ENCODE data around the gene CALHM6.

Gene CALHM6

DNA sequence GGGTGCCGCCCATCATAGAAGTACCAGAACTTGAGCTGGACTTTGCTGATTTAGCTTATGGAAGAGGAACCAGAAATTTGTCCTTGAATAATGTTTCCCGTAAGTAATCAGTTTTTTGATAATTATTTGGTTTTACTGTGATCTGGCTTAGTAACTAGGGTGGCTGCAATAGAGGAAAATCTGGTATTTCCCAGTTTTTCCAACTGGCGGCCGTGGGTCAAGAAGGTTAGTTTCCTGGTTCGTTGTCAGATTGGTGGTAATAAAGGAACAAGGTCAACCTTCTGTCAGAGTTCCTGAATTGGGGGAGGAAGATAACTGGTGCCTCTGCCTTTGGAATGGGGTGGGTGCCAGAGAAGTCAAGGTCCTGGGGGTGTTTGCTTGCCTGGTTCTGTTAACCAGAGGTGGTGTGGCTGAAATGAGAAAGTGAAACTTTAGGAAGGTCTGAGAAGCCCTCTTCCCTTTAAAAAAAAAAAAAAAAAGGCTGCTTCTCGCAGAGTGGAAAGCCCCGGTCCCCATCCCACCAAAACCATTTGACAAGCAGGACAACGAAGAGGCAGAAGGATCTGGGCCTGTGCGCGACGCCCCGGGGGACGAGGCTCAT lies at the start of gene CALHM6:
TSS of gene CALHM6 (plus strand) at position 45 of the 601 bp plus-strand sequence. CDS start at position 600, 555 bp downstream.
- DNase-seq (ENCODE audit: low read depth in 2 of 3, low spot score in 1 of 3): no peak

GRCh38 chr6:116412270-116412669 lies 48.9 kb upstream of the CALHM6 start:
- no peak for DNase-seq (ENCODE audit: low read depth in 2 of 3, low spot score in 1 of 3)

DNA sequence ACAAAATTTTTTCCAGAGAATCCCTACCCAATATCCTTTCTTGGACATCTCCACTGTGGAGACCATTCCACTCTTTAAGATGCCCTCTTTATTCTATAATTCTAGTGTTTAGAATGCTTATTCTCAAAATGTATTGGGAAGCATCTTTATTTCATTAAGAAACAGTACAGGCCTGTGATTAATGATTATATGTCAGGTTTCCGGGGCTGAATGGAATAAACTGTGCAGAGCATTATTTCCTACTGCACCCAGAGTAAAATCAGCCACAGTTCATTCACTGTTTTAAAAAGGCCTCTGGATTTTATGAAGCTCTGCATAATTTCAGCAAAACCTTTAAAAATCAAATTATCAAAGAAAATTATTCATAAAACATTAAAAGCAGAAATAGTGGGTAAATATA lies 47.8 kb upstream of the CALHM6 start:
- DNase-seq (ENCODE audit: low read depth in 2 of 3, low spot score in 1 of 3): no peak

GRCh38 chr6:116417661-116418060 lies 43.5 kb upstream of the CALHM6 start:
- no peak for DNase-seq (ENCODE audit: low read depth in 2 of 3, low spot score in 1 of 3)

DNA sequence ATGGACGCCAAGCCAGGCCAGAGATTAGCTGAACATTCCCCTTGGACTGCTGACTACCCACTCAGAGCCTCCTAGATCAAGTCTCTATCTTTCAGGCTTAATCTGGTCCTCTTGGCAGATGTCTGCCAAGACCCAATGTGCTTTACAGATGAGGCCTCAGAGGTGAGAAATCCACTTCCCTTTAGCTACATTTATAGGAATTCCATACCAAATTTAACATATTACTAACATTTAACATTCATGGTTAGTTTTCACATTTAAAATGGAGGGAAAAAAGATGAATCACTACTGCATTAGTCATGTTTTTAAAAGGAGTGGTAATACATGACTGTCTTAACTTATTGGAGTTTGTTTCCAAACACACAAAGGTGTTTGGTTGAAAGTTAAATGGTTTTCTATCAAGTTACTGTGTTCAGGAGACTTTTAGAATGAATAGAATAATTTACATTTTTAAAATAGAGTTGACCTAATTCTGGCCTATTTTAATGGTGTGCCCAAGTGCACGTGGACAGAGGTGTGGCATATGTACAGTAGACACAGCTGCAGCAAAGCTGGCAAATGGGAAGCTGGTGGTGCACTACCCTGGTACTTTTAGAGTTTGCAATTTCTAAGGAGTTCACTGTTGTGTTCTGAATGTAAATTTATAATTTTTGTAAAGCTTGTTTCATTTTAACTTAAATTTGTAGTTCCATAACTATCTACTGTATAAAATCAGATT lies 41.9 kb upstream of the CALHM6 start:
- no peak for DNase-seq (ENCODE audit: low read depth in 2 of 3, low spot score in 1 of 3)

- no peak for DNase-seq (ENCODE audit: low read depth in 2 of 3, low spot score in 1 of 3)
These were observed 40.8 kb upstream of the CALHM6 start for GRCh38 chr6:116420341-116420740.

DNA sequence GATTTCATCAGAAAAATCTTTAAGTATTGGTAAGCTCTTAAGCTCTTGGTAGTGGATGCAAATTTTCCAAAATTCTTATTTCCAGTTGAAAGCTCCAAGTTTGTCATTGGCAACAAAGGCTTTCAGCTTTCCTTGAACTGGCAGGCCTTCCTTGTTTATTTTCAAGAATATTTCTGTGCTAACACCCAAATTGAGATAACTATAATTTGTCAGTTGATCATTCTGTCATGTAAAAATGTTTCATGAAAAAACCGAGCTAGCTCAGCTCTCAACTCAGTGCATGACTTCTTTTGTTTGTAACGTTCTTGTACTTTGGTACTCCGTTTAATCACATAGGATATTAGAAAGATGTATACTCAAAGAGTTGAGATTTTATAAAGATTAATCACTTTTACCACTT lies 38.9 kb upstream of the CALHM6 start:
- DNase-seq (ENCODE audit: low read depth in 2 of 3, low spot score in 1 of 3): no peak

DNA sequence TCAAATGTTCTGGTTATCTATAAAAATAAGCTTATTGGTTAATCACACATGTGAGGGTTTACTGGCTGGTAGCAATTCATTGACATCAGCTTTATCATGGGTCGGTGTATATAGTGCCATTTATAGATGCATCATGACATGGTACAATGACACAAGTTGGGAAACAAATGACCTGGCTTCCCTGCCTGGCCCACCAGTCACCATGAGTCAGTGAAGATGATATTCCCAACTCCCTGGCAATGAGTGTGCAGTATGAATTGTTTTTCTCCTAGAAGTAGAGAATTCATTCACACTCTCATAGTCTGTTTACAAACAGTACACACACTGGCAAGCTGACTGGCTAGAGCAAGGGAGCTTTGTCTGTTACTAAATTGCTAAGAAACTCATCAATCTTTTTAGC lies 37.2 kb upstream of the CALHM6 start:
- DNase-seq (ENCODE audit: low read depth in 2 of 3, low spot score in 1 of 3): no peak

DNA sequence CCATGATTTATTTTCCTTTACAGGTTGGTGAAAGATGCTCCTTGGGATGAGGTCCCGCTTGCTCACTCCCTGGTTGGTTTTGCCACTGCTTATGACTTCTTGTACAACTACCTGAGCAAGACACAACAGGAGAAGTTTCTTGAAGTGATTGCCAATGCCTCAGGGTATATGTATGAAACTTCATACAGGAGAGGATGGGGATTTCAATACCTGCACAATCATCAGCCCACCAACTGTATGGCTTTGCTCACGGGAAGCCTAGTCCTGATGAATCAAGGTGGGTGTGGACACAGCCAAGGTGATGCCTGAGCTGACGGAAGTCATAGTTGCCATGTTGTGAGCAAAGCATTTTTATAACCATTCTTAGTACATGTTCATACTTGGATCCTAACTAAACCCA lies 34.6 kb upstream of the CALHM6 start:
- DNase-seq (ENCODE audit: low read depth in 2 of 3, low spot score in 1 of 3): no peak

DNA sequence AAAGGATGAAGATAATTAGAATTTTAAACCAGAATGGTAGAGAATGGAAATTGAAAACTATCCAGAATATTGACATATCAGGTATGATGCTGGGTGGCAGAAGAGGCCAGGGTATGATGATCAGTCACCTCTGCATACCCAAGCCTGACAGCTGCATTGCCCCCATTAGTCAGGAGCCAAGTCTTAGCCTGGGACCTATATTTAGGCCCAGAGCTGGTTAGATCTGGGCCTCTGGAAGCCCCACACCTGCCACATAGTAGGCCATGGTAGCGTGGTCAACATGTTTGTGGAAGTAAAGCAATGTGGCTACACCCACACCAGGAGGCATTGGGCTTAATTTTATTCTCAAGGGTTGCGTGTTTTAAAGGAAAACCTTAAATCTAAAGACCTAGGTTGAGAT lies 32.1 kb upstream of the CALHM6 start:
- DNase-seq (ENCODE audit: low read depth in 2 of 3, low spot score in 1 of 3): no peak

- DNase-seq (ENCODE audit: low read depth in 2 of 3, low spot score in 1 of 3): no peak
These were observed 30.3 kb upstream of the CALHM6 start for GRCh38 chr6:116430860-116431259.

- DNase-seq (ENCODE audit: low read depth in 2 of 3, low spot score in 1 of 3): no peak
These were observed 29.1 kb upstream of the CALHM6 start for GRCh38 chr6:116431964-116432595.

DNA sequence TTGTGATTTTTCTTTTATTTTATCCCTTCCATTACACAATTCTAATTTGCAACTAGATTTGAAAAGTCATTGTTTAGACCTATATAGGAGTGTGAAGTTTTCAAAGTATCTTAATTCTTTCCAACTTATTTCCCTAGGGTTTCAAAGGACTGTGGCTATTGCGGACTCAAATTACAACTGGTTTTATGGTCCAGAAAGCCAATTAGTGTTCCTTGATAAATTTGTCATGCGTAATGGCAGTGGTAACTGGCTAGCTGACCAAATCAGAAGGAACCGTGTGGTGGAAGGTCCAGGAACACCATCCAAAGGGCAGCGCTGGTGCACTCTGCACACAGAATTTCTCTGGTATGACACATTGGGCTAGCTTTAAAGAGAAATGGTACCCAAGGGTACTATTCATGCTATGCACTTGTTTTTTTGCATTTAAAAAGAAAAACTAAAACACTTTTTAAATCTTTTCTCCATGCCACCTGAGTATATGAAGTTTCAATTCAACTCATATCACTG lies 27.9 kb upstream of the CALHM6 start:
- no peak for DNase-seq (ENCODE audit: low read depth in 2 of 3, low spot score in 1 of 3)

DNA sequence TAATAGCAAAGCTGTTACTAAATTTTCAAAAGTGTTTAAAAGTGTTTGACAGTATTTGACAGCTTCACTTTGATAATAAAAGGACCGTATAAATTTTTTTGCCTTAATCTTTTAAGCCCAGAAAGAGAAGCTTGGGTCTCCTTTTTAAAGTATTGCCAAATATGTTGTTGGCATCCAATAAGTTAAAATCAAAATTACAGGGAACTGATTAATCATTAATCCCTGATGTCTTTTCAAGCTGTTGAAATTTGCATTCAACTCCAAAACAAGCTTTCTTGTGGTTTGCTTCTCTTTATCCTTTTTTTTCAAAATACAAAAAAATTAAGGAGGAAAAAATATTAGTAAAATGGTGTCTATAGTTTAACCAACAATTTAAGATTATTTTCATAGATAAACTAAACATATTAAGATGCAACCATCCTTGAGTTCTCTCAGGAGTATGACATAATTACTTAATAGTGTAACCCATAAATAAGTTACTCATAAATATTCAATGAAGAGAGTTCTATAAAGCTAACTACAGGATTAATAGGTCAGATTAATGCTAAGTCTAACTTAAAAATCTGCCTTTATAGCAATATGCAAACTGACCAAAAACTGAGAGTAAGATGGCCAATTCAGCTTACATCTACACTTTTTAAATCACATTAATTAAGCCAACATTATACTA lies 27.0 kb upstream of the CALHM6 start:
- DNase-seq (ENCODE audit: low read depth in 2 of 3, low spot score in 1 of 3): no peak

GRCh38 chr6:116436586-116436985 lies 24.6 kb upstream of the CALHM6 start:
- DNase-seq (ENCODE audit: low read depth in 2 of 3, low spot score in 1 of 3): no peak

- no peak for DNase-seq (ENCODE audit: low read depth in 2 of 3, low spot score in 1 of 3)
These were observed 23.5 kb upstream of the CALHM6 start for GRCh38 chr6:116437656-116438055.

GRCh38 chr6:116438590-116439448 lies 22.4 kb upstream of the CALHM6 start:
- DNase-seq (ENCODE audit: low read depth in 2 of 3, low spot score in 1 of 3): no peak

DNA sequence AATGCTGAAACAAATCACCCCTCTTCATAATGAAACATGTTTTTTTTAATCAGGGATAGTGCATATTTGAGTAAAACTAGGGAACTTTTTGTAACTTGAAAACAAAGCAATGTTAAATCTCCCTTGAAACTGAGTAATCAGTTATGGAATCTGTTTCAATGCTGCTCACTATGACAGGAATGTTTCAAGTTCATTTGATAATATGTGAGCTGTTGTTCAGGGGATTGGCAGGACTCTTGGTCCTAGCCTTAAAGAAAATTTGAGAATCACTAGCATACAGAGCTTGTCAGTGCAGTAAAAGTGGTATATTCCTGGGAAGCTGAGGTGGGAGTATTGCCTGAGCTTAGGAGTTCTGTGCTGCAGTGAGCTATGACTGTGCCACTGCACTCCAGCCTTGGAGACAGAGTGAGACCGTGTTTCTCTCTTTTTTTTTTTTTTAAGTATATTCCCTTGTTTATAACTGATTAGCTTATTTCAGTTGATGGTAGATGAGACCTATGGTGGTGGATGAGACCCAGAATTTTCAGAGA lies 21.6 kb upstream of the CALHM6 start:
- no peak for DNase-seq (ENCODE audit: low read depth in 2 of 3, low spot score in 1 of 3)

DNA sequence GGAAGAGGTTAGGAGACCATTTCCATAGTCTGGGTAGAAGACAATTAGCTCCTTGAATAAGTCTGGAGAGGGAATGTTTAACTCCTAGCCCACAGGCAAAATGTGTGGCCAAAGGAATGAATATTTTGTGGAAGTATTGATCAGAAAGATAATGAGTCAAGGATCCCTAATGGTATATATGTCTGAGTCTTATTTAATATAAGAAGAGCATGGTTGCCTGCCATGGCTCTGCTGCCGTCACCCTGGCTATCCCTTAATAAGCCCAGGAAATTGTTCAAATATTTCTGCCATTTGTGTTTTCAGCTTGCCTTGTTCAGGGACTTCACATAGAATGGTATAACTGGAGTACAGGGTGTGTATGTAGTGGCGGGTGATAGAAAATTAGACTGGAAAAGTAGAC lies 18.1 kb upstream of the CALHM6 start:
- no peak for DNase-seq (ENCODE audit: low read depth in 2 of 3, low spot score in 1 of 3)

DNA sequence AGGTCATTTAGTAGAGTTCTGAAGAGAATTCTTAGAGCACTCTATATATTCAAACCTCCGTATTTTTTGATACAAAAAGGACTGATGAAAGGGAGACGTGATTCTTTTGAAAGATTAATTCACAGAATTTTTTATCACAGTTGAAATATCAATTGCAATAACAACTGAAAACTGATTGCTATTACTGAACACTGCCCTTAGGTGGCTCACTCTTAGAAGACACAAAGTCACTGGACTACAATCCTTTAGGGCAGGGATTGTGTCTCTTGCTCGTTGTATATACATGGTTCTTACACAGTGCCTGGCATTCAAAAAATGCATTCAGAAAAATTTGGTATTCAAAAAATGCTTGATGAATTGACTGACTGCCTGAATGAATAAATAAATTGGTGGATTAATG lies 17.1 kb upstream of the CALHM6 start:
- DNase-seq (ENCODE audit: low read depth in 2 of 3, low spot score in 1 of 3): no peak

- DNase-seq (ENCODE audit: low read depth in 2 of 3, low spot score in 1 of 3): no peak
These were observed 16.6 kb upstream of the CALHM6 start for GRCh38 chr6:116444575-116444974.

Measured in stimulated activated CD4-positive, alpha-beta T cell treated with anti-CD3 and anti-CD28 coated beads, Interleukin-12 subunit alpha, Interleukin-12 subunit beta, amount 100 ng/mL, for 48 hours (primary cell).